ENCODE measurements around the gene PLXNA4. TPM values are rescaled to one million over a fixed set of nuclear protein-coding genes. Genes with fewer than 3 reads are reported as not detected.

The PLXNA4 gene
- total and polyA plus RNA-seq, 3 donors from 2014 or later, result 3.4 to 5.5 (median 3.8) TPM

GRCh38 chr7:132189881-132190280 is 386.4 kb downstream of the PLXNA4 start:
- TF ChIP-seq POLR2A (IDR thresholded peaks at IDR 0.05), result no peak
- H3K27me3 ChIP-seq, result no peaks in the 10 kb centered on the region
- H3K27ac ChIP-seq, result no peak overlapping the region
- H3K9me3 ChIP-seq, result no peaks in the 10 kb centered on the region
- no peak for DNase-seq
- intact Hi-C loops (cut with DNase I; ENCODE audit: low total_unique reads), result no loop called here
- H3K4me3 ChIP-seq, result no peak overlapping the region
- H3K36me3 ChIP-seq (ENCODE audit: low read depth, missing control alignments), result no peaks in the 10 kb centered on the region
- no peaks in the 10 kb centered on the region for H3K4me1 ChIP-seq

- intact Hi-C loops (cut with DNase I; ENCODE audit: low total_unique reads), result no loop called here
- H3K27me3 ChIP-seq, result no peaks in the 10 kb centered on the region
- WGBS, 2 donors, result 70 to 83% methylated on average over 4 of the region's 4 CpGs
- TF ChIP-seq POLR2A (IDR thresholded peaks at IDR 0.05) (no peak), CTCF (IDR thresholded peaks at IDR 0.05) (no peak)
- no peak overlapping the region for H3K4me3 ChIP-seq
- H3K36me3 ChIP-seq (ENCODE audit: low read depth, missing control alignments), result no peaks in the 10 kb centered on the region
- no peak for DNase-seq
- H3K9me3 ChIP-seq, result no peaks in the 10 kb centered on the region
- H3K27ac ChIP-seq, result no peak overlapping the region
- H3K4me1 ChIP-seq, result no peaks in the 10 kb centered on the region
Observed at GRCh38 chr7:132187869-132188789, 388.1 kb downstream of the PLXNA4 start.

- Histone ChIP-seq H3K27me3 (no peaks in the 10 kb centered on the region), H3K9me3 (no peaks in the 10 kb centered on the region), H3K4me3 (no peak overlapping the region), H3K4me1 (no peaks in the 10 kb centered on the region), H3K36me3 (ENCODE audit: low read depth, missing control alignments) (no peaks in the 10 kb centered on the region), H3K27ac (no peak overlapping the region)
- 95 to 99% methylated on average over 6 of the region's 6 CpGs for WGBS, 2 donors
- intact Hi-C loops (cut with DNase I; ENCODE audit: low total_unique reads), result no loop called here
- DNase-seq, result no peak
- TF ChIP-seq CTCF (IDR thresholded peaks at IDR 0.05) (no peak), POLR2A (IDR thresholded peaks at IDR 0.05) (no peak)
Observed at GRCh38 chr7:132187391-132187790, 388.9 kb downstream of the PLXNA4 start.

GRCh38 chr7:132185150-132185549 is 391.1 kb downstream of the PLXNA4 start:
- Histone ChIP-seq H3K4me3 (no peak overlapping the region), H3K27ac (no peak overlapping the region), H3K9me3 (no peaks in the 10 kb centered on the region), H3K36me3 (ENCODE audit: low read depth, missing control alignments) (no peaks in the 10 kb centered on the region), H3K27me3 (no peaks in the 10 kb centered on the region), H3K4me1 (no peaks in the 10 kb centered on the region)
- DNase-seq, result no peak
- 91 to 97% methylated on average over 6 to 7 of the region's 7 CpGs for WGBS, 2 donors
- intact Hi-C loops (cut with DNase I; ENCODE audit: low total_unique reads), result no loop called here
- no peak for TF ChIP-seq CTCF (IDR thresholded peaks at IDR 0.05)
- no peak for TF ChIP-seq POLR2A (IDR thresholded peaks at IDR 0.05)

- DNase-seq, result no peak
- Histone ChIP-seq H3K36me3 (ENCODE audit: low read depth, missing control alignments) (no peaks in the 10 kb centered on the region), H3K9me3 (no peaks in the 10 kb centered on the region), H3K27ac (no peak overlapping the region), H3K4me1 (no peaks in the 10 kb centered on the region), H3K4me3 (no peak overlapping the region), H3K27me3 (no peaks in the 10 kb centered on the region)
- no peak for TF ChIP-seq CTCF (IDR thresholded peaks at IDR 0.05)
- TF ChIP-seq POLR2A (IDR thresholded peaks at IDR 0.05), result no peak
- intact Hi-C loops (cut with DNase I; ENCODE audit: low total_unique reads), result no loop called here
- 83 to 86% methylated on average over 7 to 8 of the region's 8 CpGs for WGBS, 2 donors
Observed at GRCh38 chr7:132183781-132184380, 392.4 kb downstream of the PLXNA4 start.
